ENCODE measurements around the gene RBM4B. TPM values are rescaled to one million over a fixed set of nuclear protein-coding genes. Genes with fewer than 3 reads are reported as not detected.

The RBM4B gene
- total and polyA plus RNA-seq, 2 of the 4 experiments (the other 2 are of a cell fraction): 23.1 to 26.7 TPM

DNA sequence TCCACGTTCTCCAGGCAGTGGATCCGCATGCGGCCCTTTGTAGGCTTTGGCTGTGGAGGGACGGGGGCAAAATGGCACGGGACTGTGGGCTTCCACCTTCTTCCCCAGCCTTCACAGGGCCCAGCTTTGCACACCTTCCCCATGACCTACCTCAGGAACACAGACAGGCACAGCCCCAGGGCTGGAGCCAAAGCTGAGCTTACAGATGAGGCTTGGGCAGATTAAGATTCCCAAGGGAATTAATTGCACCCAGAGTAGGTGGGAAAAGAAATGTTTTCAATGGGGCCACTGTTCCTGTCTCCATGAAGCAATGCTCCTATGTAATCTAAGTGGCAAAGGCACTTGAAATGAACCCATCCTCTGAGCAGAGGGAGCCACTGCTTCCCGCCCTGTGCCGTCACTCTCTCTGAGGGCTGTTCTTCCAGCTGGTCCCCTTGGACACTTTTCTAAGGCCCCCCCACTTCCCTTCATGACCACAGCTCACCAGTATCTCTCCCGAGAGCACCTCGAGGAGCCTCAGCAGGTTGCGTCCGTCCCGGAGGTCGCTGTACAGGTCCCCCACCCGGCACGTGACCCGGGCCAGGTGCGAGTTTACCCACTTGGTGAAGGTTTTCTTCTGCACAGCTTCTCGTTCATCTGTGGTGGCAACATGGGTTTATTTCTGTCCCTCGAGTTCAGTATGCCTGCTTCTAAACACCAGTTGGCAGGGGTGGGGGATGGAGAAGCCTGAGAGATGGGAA, 37.8 kb upstream of the RBM4B start:
- no peak overlapping the region for H3K14ac ChIP-seq (replicated peaks; ENCODE audit: low read depth, low read length)
- no TSS peak for BruUV-seq (replicated peaks)
- in situ Hi-C loops (cut with MboI; ENCODE audit: low sequenced_read_pairs): no loop called here

More for the DNA sequence above, 37.8 kb upstream of the RBM4B start:
- Histone ChIP-seq H2BK120ac (ENCODE audit: low read depth, low read length) (no peak overlapping the region), H2BK5ac (ENCODE audit: low read depth, low read length, poor library complexity, severe bottlenecking) (no peak overlapping the region), H3K79me1 (ENCODE audit: low read depth in 1 of 2, low read length in 2 of 2) (no peaks in the 10 kb centered on the region), H2AFZ (replicated peaks; ENCODE audit: low read length, poor library complexity) (no peak overlapping the region), H3K4me3 (ENCODE audit: insufficient read depth, low read depth, low read length) (no peak overlapping the region), H3K4me1 (ENCODE audit: control insufficient read depth, insufficient read depth, low read length) (peaks cover 2% of the 10 kb centered on the region; the same call in 1 of the 2 replicates), H3K4me2 (ENCODE audit: low read depth, low read length) (no peak overlapping the region), H2BK20ac (ENCODE audit: low read depth, low read length) (no peak overlapping the region), H3K27me3 (ENCODE audit: control insufficient read depth, insufficient read depth, low read length) (peaks cover 43% of the 10 kb centered on the region), H3K36me3 (ENCODE audit: control insufficient read depth, insufficient read depth, low read length) (no peaks in the 10 kb centered on the region), H4K20me1 (ENCODE audit: insufficient read depth, low read length) (no peaks in the 10 kb centered on the region), H3K4ac (ENCODE audit: low read depth, low read length) (no peak overlapping the region), H4K5ac (ENCODE audit: low read depth, low read length) (no peak overlapping the region), H2AK9ac (replicated peaks; ENCODE audit: low read depth, low read length, poor library complexity) (no peak overlapping the region), H3K9me1 (ENCODE audit: insufficient read depth, low read length) (no peaks in the 10 kb centered on the region; the same call in 1 of the 2 replicates), H3K56ac (ENCODE audit: extremely low read depth, insufficient read depth, low read length) (no peak overlapping the region), H3K18ac (ENCODE audit: low read depth, low read length) (no peak overlapping the region), H4K8ac (ENCODE audit: low read depth in 2 of 2, low read length in 2 of 2) (no peak overlapping the region), H3K23ac (ENCODE audit: low read depth, low read length) (no peak overlapping the region), H3K9me3 (ENCODE audit: control insufficient read depth, insufficient read depth, low read length) (no peaks in the 10 kb centered on the region), H3K27ac (ENCODE audit: insufficient read depth, low read length) (no peak overlapping the region), H2BK15ac (ENCODE audit: low read depth, low read length) (no peak overlapping the region), H2AK5ac (ENCODE audit: low read depth, low read length) (no peak overlapping the region), H3K9ac (ENCODE audit: low read depth, low read length) (no peak overlapping the region), H4K91ac (ENCODE audit: insufficient read depth, low read depth, low read length) (no peak overlapping the region)
- 93% methylated on average over 3 of the region's 19 CpGs; no CpG with 5 or more reads in 1 of the 2 experiments for WGBS, 2 experiments (ENCODE audit: extremely low coverage in 2 of 2, insufficient read length in 1 of 2)
- ChIA-PET CTCF (no interaction called here), POLR2A (ENCODE audit: unreplicated experiment) (no interaction called here)
- DNase-seq (no peak), ATAC-seq (ENCODE audit: low read depth) (no peak)
- dilution Hi-C loops (cut with HindIII; ENCODE audit: low sequenced_read_pairs, unreplicated experiment): no loop called here
- TF ChIP-seq RCOR1 (IDR thresholded peaks at IDR 0.05; ENCODE audit: insufficient replicate concordance, low read length): no peak
- no peak for TF ChIP-seq MAZ (IDR thresholded peaks at IDR 0.05; ENCODE audit: borderline replicate concordance, low read depth, low read length)
- no peak for TF ChIP-seq RAD21 (IDR thresholded peaks at IDR 0.05; ENCODE audit: low read length)
- intact Hi-C loops (cut with micrococcal nuclease): no loop called here
